G401.6 (cell line): ENCODE results near the gene SEMA3B.
"Not testable (repeated sequence)": the region's sequence is repeated elsewhere in the genome, so short reads cannot be mapped to it uniquely, and the experiment has no call there.

Source experiments
- FAIRE-seq: peaks from 2 replicates; lab custom pipeline; 2012; peaks lifted over from hg19 to GRCh38; lab: Jason Lieb, UNC

SEMA3B gene

GRCh38 chr3:50260027-50260941 is 8.7 kb upstream of the SEMA3B start:
- FAIRE-seq: no peak

- FAIRE-seq: no peak
Measured at GRCh38 chr3:50260942-50261441, 8.0 kb upstream of the SEMA3B start.

- no peak for FAIRE-seq
Measured at GRCh38 chr3:50261505-50261904, 7.4 kb upstream of the SEMA3B start.

GRCh38 chr3:50262200-50262599 is 6.7 kb upstream of the SEMA3B start:
- not testable (repeated sequence) for FAIRE-seq

- FAIRE-seq: no peak
Measured at GRCh38 chr3:50262778-50263177, 6.2 kb upstream of the SEMA3B start.

- FAIRE-seq: no peak
Measured at GRCh38 chr3:50263478-50264382, 5.2 kb upstream of the SEMA3B start.

GRCh38 chr3:50264383-50264963 is 4.5 kb upstream of the SEMA3B start:
- FAIRE-seq: peak; percentile 99

- FAIRE-seq: no peak
Measured at GRCh38 chr3:50264964-50265485, 3.9 kb upstream of the SEMA3B start.

GRCh38 chr3:50265571-50265970 is 3.4 kb upstream of the SEMA3B start:
- FAIRE-seq: no peak

- FAIRE-seq: no peak
Measured at GRCh38 chr3:50266017-50266416, 2.9 kb upstream of the SEMA3B start.

GRCh38 chr3:50266836-50267235 is 2.1 kb upstream of the SEMA3B start:
- FAIRE-seq: no peak

- FAIRE-seq: no peak
Measured at GRCh38 chr3:50267280-50267913, 1.6 kb upstream of the SEMA3B start.

- FAIRE-seq: no peak
Measured at GRCh38 chr3:50268276-50268675, 671 bp upstream of the SEMA3B start.

- FAIRE-seq: no peak
Measured at GRCh38 chr3:50269460-50269859, 513 bp downstream of the SEMA3B start.

GRCh38 chr3:50269977-50270413 is 1.0 kb downstream of the SEMA3B start:
- no peak for FAIRE-seq

GRCh38 chr3:50270422-50271224 is 1.7 kb downstream of the SEMA3B start:
- no peak for FAIRE-seq

GRCh38 chr3:50271314-50271936 is 2.5 kb downstream of the SEMA3B start:
- FAIRE-seq: no peak

- FAIRE-seq: not testable (repeated sequence)
Measured at GRCh38 chr3:50272538-50272910, 3.6 kb downstream of the SEMA3B start.

- FAIRE-seq: peak; percentile 87
Measured at GRCh38 chr3:50272911-50273688, 4.2 kb downstream of the SEMA3B start.

- FAIRE-seq: no peak
Measured at GRCh38 chr3:50273689-50274065, 4.7 kb downstream of the SEMA3B start.
